NCI-H2081 (cell line): ENCODE data around the gene TGFB1.
"Not testable (repeated sequence)": the region's sequence is repeated elsewhere in the genome, so short reads cannot be mapped to it uniquely, and the experiment has no call there.

Source experiments
- DNase-seq, 2 experiments: peaks; one replicate each; lab custom pipeline; 2025; lab: John Stamatoyannopoulos, UW

The TGFB1 gene

GRCh38 chr19:41353466-41354342, at the start of gene TGFB1:
TGFB1 (minus strand) TSS chr19:41353922; CDS start chr19:41353044, 878 bp downstream.
- DNase-seq = no peak

DNA sequence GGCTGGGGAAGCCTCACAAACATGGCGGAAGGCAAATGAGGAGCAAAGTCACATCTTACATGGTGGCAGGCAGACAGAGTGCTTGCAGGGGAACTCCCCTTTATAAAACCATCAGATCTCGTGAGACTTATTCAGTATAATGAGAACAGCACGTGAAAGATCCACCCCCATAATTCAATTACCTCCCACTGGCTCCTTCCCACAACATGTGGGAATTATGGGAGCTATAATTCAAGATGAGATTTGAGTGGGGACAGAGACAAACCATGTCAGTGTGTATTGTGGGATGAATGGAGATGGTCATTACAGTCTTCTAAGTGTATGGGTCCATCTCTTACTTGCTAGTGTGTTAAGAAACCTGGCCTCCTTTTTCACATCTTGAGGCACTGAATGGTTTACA, 48.3 kb upstream of the TGFB1 start:
- no peak for DNase-seq

DNA sequence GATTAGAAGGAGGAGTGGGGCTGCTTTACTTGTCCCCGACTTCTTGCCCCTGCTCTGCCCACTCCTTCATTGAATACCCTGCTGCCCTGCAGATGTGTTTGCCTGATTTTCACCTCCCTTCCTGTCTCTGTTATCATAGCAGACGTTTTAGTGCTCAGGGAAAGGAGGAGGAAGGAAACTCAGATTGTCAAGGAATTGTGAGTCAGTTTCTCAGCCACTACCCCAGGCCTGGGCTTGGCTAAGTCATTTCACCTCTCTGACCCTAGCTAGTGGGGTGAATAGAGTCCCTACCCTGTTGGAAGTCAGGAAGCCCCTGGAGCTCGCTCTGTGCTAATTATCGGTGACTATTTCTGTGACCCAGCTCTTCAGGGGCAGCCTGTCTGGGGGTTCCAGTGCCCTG, 47.8 kb upstream of the TGFB1 start:
- no peak for DNase-seq

- no peak for DNase-seq
Observed at GRCh38 chr19:41399525-41399924, 45.8 kb upstream of the TGFB1 start.

GRCh38 chr19:41399091-41399490, 45.4 kb upstream of the TGFB1 start:
- DNase-seq = no peak

- no peak for DNase-seq
Observed at GRCh38 chr19:41398598-41398997, 44.9 kb upstream of the TGFB1 start.

GRCh38 chr19:41398050-41398418, 44.3 kb upstream of the TGFB1 start:
- DNase-seq = no peak

GRCh38 chr19:41397086-41398049, 43.6 kb upstream of the TGFB1 start, which contains the start of the genes BCKDHA and EXOSC5:
BCKDHA (plus strand) TSS chr19:41397818; CDS start chr19:41397828, 10 bp downstream.
EXOSC5 (minus strand) TSS chr19:41397359; CDS start chr19:41397328, 31 bp downstream.
- peak; percentile 99 for DNase-seq

- DNase-seq = no peak
Observed at GRCh38 chr19:41395355-41395754, 41.6 kb upstream of the TGFB1 start.

DNA sequence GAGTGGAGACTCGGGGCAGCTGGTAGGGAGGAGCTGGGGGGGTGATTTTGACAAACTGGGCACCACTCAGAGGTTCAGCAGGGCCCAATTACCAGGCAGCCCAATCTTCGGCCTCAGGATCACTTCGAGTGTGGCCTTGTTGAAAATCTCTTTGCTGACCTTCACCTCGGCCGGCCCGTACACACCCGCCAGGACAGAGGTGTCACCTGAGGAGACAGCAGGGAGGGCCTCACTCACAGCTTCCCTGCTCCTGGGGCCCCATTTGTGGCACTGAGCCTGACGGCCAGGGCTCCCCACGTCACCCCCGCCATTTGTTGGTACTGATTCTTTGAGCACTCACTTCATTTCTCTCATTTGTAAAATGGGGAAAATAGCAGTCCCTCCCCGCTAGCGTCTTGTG, 39.1 kb upstream of the TGFB1 start:
- no peak for DNase-seq

DNA sequence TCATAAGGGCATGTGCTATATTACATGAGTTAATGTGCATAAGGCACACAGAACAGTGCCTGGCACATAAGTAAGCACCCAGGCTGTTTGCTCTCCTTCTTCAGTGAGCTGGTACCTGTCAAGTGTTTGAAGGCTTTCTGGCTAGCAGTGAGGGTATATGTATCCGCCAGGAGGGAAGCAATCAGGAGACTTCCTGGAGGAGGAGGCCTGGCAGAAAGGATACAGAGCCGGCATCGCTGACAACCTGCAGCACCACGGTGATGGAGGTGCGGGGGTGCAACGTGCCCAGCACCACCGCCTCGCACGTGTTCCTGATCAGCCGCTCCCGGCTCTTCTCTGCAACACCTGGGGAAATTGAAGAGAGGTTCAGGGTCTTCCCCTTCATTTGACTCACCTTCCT, 37.9 kb upstream of the TGFB1 start:
- DNase-seq = no peak

- no peak for DNase-seq
Observed at GRCh38 chr19:41386442-41386841, 32.7 kb upstream of the TGFB1 start.

- no peak for DNase-seq
Observed at GRCh38 chr19:41384351-41384750, 30.6 kb upstream of the TGFB1 start.

DNA sequence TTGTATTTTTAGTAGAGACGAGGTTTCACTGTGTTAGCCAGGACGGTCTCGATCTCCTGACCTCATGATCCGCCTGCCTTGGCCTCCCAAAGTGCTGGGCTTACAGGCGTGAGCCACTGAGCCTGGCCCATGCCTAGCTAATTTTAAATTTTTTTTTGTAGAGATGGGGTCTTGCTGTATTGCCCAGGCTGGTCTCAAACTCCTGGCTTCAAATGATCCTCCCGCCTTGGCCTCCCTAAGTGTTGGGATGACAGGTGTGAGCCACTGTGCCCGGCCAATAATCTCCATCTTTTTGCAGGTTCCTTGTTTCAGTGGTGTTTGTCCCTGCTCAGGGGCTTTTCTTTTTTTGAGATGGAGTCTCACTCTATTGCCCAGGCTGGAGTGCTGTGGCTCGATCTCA, 27.8 kb upstream of the TGFB1 start:
- not testable (repeated sequence) for DNase-seq

GRCh38 chr19:41377977-41378709, 24.4 kb upstream of the TGFB1 start:
- DNase-seq = no peak

DNA sequence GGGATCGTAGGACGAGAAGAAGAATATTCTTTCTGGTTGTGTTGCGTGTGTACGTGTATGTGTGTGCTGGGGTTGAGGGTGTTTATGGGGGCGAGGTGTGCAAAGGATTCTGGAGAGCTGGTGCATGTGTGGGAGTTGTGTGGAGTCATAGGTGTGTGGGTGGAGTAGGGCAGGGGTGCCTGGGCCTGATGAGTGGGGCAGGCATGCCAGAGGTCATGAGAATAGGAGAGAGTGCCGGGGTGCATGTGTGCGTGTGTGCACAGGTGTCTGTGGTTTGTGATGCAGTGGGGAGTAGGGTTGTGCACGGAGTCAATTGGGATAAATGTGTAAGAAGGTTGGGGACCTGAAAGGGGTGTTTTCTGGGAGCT, 23.3 kb upstream of the TGFB1 start:
- DNase-seq = no peak

DNA sequence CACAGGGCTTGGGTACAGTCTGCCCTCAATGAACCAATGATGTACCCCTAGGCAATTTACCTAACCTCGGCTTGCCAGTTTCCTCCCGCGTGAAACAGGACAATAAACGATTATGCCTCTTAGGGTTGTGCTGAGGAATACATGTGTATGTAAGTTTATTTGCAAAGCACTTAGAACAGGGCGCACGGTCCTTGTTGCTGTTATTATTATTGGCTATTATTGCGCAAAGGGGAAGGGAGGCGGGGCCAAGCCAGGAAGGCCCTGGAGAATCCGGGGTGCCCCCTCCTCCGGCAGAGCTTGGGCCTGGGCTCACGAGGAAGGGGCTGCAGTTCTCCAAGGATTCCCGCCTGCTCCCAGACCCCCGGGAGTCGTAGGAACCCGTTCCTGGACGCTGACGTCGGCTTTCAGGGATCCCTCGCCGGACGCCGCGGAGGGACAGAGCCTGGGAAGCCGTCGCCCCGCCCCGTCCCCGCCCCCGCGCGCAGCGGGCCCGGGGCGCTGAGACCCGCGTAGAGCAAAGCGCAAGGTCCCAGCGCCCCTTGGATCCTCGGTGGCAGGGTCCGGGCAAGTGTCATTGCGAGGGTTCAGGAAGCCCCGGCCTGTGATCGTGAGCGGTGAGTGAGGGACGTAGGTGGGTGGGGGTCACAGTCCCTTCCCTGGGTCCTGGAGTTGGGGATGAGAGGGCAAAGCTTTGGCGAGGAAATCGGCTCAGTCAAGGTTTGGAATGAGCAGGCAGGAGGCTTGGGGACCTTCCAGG, 22.7 kb upstream of the TGFB1 start, which contains the start of gene TMEM91:
Gene TMEM91, plus strand, starts transcription at position 293 of the 757 bp plus-strand sequence. CDS start 1,777 bp downstream, outside the sequence.
- no peak for DNase-seq

GRCh38 chr19:41373993-41374392, 20.3 kb upstream of the TGFB1 start:
- DNase-seq = peak; percentile 86 to 88

- DNase-seq = no peak
Observed at GRCh38 chr19:41372501-41372900, 18.8 kb upstream of the TGFB1 start.

DNA sequence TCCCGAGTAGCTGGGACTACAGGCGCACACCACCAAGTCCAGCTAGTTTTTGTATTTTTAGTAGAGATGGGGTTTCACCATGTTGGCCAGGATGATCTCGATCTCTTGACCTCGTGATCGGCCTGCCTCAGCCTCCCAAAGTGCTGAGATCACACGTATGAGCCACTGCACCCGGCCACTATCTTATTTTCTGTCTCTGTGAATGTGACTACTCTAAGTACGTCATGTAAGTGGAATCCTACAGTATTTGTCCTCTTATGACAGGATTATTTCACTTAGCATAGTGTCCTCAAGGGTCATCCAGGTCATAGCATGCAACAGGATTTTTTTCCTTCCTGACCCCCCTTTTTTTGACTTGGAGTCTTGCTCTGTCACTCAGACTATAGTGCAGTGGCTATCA, 17.8 kb upstream of the TGFB1 start:
- DNase-seq = no peak

DNA sequence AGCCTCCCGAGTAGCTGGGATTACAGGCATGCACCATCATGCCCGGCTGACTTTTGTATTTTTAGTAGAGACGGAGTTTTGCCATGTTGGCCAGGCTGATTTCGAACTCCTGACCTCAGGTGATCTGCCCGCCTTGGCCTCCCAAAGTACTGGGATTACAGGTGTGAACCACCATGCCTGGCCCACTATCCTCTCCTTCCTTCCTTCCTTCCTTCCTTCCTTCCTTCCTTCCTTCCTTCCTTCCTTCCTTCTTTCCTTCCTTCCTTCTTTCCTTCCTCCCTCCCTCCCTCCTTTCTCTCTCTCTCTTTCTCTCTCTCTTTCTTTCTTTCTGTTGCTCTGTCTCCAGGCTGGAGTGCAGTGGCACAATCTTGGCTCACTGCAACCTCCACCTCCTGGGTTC, 17.4 kb upstream of the TGFB1 start:
- DNase-seq = not testable (repeated sequence)
